Subcutaneous adipose tissue (tissue), 4 donors: ENCODE measurements around the gene PHF19. TPM values are rescaled to one million over a fixed set of nuclear protein-coding genes. Genes with fewer than 3 reads are reported as not detected.

Experiments
- CTCF ChIP-seq: fragments of 450-650 bp; IDR thresholded peaks from one replicate; pipeline ENCODE4 v1.5.1; 2016; ENCODE audit warnings: low read depth, mild to moderate bottlenecking, control low read depth, antibody characterized with exemption, moderate library complexity
- total RNA-seq, 4 donors: library from RNA; depleted of rRNA; stranded (reverse); fragments of >200 nt; gene quantifications; one replicate each; pipeline ENCODE4 v1.1.0, GENCODE V29; 2016

Gene PHF19
- total RNA-seq, 4 donors from 2014 or later: 11.6 to 36.7 (median 17.3) TPM

GRCh38 chr9:120807607-120808379, 69.2 kb downstream of the PHF19 start:
- TF ChIP-seq CTCF: no peak

Other genes starting within 250 kb of the PHF19 start
- 10 to 100 TPM; 33.7 to 55.1 (median 41.8) TPM for gene MEGF9, start 162.7 kb downstream of the PHF19 start, total RNA-seq
- 10 to 100 TPM; 41.2 to 58.8 (median 44.3) TPM for gene FBXW2, start 83.8 kb downstream of the PHF19 start, total RNA-seq
- gene PSMD5, start 34.3 kb downstream of the PHF19 start, total RNA-seq: 10 to 100 TPM; 45.7 to 77.3 (median 52.0) TPM
- 10 to 100 TPM in 1 of 4 donors, 1 to 10 TPM in 3; 1.8 to 12.1 (median 5.7) TPM for gene TRAF1, start 49.6 kb upstream of the PHF19 start, total RNA-seq
- gene C5, start 173.1 kb upstream of the PHF19 start, total RNA-seq: 10 to 100 TPM; 13.6 to 23.7 (median 16.5) TPM
- gene CNTRL, start 197.8 kb upstream of the PHF19 start, total RNA-seq: 10 to 100 TPM; 20.0 to 30.2 (median 27.4) TPM